GM21390 (cell line): ENCODE results near the gene NTSR1.

Experiments used
- ATAC-seq: cut with Tn5 transposase; IDR thresholded peaks from one replicate; pipeline ENCODE4 v1.9.1; 2021; ENCODE audit not compliant: unreplicated experiment

Gene NTSR1

DNA sequence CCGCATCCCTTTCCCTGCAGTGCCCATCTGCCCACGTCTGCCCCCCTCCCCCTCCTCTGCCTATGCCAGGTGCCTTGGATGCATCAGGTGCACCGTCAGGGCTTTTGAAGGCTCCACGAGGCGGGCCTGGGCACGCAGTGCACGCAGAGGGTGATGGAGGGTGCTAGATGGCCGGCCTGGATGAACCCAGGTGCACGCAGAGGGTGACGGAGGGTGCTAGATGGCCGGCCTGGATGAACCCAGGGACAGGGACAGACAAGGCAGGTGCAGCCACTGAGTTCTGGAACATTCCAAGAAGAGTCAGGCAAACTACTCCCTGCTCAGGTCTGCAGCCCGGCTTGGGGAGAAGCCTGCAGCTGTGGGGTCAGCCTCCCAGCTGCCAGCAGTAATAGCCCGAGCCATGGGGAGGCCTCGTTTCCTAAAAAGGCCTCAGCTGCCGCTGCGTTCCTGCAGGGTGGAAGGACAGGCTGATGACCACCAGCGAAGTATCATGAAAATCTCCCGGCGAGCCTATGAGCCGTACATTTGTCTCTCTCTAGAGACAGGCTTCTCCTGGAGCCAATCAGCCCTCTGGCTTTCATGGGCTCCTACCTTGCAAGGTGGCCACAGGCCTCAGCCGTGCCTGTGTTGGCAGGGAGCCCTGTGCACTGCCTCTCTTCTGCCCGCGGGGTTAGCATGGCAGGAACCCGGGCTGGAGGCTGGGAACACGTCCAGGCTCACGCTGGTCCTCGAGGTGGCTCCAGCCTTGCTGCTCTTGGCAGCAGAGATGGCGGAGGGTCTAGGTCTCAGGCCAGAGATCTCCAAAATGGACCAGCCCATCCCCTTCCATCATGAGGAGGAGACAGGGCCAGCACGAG, 29.6 kb downstream of the NTSR1 start:
- no peak for ATAC-seq

DNA sequence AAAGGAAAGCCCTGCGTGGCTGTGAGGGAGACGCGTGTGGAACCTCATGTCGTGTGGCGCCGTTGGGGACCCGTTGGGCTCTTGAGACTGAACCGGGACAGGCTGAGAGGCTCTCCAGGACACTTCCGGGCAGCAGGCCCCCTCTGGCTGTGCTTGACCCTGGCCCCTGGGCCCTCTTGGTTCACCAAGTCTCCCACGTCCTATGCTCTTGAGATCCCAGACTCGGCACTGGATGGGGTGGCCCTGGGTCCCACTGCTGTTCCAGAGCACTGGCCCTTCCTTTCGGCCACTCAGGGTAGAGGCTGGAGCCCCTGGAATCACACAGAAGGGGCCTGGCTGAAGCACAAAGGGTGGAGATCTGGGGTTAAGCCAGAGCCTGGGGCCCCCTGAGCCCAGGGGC, 30.4 kb downstream of the NTSR1 start:
- no peak for ATAC-seq

DNA sequence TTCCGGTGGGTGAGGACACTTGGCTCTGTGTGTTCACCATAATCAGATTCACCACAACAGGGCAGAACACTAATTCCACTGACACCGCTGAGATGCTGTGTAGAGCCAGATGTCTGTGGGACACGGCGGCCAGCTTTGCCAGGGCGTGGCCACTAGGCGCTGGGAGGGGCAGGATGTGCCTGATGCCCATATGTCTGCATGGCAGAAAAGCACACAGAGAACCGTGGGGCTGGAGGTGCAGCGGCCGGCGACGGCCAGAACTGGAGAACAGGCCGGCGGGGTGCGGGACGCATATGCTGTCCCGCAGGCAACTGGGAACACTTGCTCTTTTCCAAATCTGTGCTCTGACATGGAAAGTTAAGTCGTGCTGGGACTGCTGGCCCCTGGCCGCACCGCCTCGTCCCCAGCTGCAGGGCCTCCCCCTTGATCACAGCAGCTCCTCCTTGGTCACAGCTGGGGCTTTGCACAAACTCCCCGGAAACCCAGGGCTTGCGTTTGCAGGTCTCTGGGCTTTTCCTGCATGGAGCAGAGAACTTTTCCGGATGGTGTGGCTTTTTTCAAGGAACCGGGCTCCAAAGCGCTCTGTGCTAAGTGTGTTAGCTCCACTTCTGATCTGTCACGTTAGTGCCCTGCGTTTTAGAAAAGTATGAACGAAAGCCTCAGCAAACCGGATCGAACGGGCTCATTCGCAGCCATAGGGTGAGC, 31.1 kb downstream of the NTSR1 start:
- peak; percentile 15 for ATAC-seq

DNA sequence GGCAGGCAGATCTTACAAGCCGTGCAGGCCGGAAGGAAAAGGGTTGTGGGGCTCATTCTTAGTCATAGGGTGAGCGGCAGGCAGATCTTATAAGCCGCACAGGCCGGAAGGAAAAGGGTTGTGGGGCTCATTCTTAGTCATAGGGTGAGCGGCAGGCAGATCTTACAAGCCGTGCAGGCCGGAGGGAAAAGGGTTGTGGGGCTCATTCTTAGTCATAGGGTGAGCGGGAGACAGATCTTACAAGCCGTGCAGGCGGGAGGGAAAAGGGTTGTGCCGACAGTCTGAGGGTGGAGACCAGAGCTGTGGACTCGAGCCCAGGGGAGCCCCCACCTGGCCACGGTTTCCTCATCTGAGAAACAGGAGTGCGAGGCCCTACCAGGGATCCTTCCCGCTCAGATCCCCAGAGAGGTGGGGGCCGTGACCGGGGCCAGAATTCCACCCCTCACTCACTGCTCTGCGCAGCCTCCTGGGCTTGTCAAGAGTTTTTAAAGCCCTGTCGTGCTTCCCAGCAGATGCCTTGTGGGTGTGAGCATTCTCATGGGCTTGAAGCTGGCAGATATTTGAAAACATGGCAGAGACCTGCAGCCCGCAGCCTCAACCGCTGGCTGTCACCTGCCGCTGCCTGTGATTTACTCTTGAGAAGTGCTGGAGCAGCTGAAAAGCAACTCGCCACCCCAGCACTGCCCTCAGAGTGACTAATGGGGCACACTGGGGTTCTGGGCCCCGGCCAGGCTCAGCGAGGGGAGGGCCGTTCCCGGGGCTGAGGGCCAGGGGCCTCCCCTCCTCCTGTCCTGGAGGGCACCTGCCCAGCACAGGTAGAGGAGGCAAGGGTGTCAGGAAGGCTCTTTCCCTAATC, 31.9 kb downstream of the NTSR1 start:
- peak; percentile 84 for ATAC-seq

DNA sequence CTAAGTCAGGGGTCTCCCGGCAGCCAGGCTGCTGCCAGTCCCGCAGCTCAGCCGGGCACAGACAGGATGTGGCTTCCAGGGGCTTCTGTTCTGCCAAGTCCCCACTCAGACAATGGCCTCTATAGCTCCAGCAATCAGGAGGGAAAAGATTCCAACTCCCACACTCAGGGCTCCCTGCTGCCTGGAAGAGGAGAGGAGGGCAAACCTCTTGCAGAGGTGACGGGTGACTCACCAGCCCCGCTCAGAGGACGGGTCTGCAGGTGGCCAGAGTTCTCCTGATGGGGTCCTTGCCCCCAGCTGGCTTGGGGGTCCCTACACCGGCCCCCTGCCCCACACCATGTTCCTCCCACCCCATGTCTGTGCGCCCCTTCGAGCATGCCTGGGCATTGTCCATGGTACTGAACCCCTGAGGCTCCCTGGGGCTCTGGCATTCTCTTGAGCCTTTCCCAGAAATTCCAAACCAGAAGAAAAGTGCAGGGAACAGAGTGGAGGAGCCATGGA, 32.6 kb downstream of the NTSR1 start:
- ATAC-seq = no peak

DNA sequence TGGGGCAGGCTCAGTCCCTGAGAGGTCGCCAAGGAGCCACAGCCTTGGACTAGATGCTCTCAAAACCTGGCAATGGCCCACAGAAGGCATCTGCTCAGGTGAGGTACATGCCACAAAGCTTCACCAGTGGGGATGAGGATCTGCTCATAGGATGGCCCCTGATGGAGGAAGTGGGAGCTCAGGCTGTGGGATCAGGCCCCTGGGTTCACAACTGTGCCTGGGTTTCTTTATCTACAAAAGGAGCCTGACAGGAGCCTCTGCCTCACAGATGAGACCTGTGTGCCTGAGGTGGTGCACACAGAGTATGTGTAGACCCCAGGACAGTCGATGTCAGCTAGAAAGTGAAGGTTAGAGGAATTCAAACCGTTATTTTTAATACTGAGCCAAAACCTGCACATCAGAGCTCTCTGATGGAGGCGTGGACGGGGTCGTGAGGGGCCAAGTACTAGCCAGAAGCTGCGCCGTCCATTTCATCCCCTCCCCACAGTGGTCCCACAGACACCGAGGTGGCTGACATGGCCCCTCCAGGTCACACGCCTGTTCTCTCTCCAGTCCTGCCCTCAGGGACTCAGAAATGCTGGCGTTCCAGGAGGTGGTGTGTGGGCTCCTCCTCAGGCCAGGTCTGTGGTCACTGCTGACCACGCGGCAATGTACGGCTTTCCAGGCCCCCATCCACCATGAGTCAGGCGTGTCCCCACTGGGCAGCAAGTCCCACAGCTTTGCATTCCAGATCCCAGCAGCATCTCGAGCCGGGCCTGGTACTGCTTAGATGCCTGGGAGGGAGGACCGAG, 33.3 kb downstream of the NTSR1 start:
- ATAC-seq = no peak

DNA sequence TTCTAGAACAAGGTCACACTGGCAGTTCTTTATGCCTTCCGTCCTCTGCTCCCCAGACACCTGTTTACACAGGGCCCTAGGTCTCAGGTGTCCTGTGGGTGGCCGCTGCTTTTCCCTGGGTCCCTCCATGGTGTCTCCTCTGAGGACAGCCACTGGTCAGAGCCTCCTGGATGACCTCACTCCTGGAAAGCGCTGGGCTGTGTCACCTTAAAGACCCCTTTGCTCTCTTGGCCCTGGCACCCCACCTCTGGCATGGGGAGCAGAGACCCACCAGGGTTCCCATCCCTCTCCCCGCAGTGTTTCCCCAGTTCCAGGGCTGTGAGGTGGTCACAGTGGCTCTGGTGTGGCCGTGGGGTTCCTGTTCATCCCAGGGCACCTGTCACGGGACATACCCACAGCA, 33.9 kb downstream of the NTSR1 start:
- ATAC-seq = no peak

DNA sequence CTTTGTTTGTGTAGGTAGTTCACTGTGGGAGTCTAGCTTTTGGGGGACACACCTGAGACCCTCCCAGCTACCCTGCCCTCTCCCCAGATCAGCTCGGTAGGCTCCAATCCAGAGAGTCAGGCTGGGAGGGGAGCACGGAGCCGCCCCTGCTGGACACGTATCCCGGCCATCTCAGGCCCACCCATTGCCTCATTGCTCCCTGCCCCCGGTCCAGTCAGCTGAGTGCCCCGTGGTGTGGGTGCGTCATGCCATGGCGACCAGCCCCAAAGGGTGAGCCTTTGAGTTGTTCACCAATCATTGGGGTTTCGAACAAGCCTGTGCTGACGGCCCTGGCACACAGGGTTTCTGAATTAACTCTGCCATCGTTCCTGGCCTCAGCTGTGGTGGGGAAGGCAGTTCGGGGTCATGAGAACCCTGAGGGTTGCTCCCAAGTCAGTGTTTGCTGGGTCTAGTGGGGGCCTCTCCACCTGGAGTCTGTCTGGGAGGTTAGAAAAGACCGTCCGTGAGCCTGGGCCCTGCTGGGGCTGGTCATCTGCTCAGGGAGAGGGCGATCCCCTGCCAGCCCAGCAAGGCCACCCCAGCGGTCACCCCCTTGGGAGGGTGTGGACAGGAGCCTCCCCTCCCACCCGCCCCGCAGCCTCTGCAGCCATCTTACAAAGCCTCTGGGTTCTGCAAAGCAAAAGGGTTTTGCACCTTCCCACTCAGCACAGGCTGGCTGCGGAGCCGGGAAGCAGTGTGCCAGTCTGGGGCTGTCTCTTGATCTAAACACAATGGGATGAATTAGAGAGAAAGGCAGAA, 34.5 kb downstream of the NTSR1 start:
- no peak for ATAC-seq

DNA sequence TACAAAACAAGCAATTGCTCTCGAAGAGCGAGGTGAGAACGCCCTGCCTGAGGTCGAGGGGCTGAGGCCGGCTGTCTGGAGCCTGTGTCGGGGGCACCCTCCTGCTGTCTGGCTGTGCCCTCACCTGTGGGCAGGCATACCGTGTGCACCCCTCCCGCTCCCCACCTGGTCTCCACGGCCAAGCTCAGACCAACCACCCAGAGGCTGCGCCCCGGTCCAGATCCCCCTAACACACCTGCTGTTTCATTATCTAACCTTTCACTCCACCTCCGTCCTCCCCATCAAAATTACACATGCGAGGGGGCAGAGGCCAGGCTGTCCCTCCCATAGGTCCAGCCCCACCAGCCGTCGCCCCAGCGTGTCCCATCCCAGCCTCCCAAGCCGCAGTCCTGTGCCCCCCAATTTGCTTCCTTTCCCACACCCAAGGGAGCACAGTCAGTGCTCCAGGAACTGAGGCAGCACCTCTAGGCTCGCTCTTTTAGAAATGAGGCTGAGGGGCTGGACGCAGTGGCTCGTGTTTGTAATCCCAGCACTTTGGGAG, 35.2 kb downstream of the NTSR1 start:
- no peak for ATAC-seq

DNA sequence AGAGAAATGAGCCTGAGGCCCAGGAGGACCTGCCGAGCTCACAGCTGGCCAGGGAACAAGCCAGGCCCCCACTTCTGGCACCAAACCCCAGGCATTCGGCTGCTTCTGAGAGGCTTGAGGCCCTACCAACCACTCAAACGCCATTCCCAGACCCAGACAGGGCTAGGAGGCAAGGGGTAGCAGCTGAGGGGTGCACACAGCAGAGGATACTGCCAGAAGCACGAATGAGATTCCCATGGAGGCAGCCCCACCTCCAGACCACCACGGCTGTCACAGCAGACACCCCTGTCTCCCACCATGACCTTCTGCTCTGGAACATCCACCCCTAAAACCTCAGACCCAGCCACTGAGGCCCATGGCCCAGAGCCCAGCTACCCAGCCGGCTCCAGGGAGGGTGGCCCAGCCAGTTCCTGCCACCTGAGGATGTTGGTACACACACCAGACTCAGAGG, 36.1 kb downstream of the NTSR1 start:
- no peak for ATAC-seq

DNA sequence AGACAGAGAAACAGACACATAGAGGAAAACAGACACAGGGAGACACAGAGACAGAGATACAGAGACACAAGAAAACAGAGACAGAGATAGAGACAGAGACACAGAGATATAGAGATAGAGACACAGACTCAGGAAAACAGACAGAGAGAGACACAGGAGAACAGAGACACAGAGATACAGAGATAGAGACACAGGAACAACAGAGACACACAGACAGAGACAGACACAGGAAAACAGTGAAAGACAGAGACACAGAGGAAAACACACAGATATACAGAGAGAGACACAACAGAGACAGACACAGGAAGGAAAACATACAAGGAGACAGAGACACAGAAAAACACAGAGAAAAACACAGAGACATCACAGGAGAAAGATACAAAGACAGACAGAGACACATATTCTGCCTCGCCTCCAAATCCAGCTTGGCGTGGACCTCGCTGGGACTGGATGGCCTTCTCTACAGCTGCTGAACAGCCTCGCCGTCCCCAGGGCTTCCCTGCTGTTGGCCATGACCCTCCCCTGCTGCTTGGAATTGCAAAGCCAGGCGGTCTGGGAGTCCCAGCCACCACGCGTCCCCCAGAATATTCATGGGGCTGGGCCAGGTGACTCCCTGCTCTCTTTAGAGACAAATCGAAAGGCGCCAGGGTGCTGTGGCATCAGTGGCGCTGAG, 36.8 kb downstream of the NTSR1 start:
- ATAC-seq = no peak

DNA sequence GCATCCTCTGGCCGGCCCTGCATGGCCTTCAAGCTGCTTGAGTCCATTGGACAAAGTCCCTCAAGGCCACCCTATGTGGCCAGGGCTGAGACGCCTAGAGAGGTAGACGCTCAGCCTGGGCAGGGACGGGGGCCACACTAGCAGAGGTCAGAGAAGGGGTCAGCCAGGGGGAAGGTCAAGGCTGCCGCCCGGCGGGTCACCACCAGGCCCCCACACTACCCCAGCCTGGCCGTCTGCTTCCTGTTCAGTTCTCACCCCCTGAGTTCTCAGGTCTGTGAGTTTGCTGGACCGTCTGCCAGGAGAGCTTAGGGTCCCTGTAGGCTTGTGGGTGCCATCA, 37.3 kb downstream of the NTSR1 start:
- ATAC-seq = no peak

DNA sequence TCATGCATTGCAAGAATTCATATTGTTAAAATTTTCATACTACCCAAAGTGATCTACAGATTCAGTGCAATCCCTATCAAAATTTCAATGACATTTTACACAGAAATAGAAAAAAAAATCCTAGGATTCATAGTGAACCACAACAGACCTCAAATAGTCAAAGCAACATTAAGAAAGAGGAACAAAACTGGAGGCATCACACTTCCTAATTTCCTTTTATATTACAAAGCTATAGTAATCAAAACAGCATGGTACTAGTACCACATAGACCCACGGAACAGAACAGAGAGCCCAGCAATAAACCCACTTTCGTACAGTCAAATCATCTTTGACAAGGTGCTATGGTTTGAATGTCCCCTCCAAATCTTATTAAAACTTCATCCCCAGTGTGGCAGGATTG, 39.7 kb downstream of the NTSR1 start:
- ATAC-seq = no peak

DNA sequence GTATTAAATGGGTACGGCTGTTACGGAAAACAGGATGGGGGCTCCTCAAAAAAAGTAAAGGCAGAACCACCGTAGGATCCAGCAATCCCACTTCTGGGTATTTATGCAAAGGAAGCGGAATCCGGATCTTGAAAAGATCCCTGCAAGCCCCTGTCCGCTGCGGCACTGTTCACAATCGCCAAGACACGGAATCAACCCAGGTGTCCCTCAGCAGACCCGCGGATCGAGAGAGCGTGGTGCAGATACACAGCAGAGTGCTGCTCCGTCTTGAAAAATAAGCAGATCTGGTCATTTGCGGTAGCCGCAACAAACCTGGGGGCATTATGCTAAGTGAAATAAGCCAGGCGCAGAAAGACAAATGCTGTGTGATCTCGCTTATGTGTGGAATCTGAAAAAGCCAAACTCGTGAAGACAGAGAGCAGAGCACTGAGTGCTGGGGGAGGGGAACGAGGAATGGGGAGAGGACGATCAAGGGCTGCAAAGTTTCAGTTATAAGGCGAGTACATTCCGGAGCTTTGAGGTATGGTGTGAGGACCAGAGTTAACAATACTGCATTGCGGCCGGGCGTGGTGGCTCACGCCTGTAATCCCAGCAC, 41.3 kb downstream of the NTSR1 start:
- no peak for ATAC-seq

DNA sequence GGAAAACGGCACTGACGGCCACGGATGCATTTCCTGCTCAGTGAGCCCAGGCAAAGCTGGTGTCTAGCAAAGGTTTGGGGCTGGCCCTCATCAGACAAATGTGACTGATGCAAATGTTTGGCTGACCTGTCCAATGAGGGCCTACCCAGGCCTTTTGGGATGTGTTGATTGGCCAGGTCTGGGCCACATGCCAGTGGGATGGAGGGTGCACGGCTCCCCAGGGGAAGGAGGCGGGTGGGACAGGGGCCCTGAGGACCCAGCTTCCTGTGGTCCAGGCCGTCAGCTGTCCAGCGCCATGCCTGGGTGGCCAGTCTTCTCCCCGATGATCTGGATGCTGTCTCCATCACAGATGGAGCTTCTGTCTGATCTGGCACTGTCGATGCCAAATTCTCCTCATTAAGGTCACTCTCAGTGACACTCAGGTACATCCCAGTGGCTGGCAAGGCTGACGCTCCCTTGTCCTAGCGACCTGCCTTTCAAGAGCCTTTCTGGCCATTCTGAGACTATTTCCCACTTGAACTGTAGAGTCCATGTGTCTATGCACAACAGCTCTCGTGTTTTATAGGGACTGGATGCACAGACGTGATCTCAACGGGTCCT, 43.0 kb downstream of the NTSR1 start:
- no peak for ATAC-seq

DNA sequence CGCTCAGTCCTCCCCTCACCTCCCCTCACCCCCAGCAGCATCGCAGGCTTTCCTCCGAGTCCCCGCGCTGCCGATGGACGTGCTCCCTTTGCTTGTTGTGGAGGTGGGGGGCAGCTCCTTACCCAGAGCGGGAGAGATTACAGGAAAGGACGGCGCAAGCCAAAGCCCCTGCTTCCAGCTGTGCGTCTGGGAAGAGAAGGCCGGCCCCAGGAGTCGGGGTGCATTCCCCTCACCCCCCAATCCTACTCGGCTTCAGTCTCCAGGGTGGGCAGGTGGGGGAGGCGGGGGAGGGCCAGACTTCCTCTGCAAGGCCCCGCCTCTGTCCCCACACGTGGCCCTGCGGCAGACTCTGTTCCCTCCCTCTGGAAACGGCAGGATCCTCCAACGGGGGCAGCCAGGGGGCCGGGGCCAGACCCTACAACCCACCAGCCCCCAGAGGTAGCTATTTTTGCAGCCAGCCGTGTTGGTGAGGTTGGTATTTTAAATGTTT, 43.6 kb downstream of the NTSR1 start:
- no peak for ATAC-seq

DNA sequence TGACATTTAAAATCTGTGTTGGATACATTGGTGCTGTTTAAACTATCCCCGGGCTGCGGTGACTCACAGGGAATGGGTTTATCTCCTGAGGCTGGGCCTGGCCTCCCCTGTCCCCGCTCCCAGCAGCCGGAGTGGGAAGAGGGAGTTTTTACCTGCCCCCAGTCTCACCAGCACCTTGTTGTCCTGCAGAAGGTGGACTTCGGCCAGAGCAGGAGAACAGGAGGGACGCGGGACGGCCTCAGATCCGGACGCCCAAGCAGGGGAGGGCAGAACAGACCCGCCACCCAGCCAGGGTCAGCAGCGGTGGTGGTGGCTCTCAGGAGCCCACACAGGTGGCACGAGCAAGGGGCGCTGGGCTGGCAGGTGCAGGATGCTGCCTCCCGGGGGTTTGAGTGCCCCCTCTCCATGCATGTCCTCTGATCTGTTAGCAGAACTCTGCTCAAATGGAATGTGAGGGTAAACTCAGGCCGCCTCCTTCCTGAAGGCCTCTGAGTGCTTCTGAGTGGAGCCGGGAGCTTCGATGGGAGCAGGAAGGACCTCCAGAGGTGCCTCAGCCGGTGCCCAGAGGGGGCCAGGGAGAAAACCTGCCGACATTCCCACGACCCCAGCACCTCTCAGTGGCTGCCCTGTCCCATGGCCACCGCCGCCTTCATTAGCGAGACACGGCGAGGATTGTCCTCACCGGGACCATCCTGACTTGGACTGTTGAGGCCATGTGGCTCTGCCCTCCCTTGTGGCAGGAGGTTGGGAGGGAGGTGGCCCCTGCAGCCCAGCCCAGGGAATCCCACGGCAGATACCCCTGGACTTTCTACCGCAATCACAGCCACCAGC, 44.2 kb downstream of the NTSR1 start:
- no peak for ATAC-seq
